Measurements from ENCODE around the gene IFNA5. TPM values are rescaled to one million over a fixed set of nuclear protein-coding genes. Genes with fewer than 3 reads are reported as not detected.
A peak's percentile ranks its signal among the peaks of the same experiment; 100 is the strongest.

IFNA5 gene
- total and polyA plus RNA-seq, 2 of the 13 experiments (the other 11 are each of a cell fraction or from before 2014, with no cell fraction given) = not detected

DNA sequence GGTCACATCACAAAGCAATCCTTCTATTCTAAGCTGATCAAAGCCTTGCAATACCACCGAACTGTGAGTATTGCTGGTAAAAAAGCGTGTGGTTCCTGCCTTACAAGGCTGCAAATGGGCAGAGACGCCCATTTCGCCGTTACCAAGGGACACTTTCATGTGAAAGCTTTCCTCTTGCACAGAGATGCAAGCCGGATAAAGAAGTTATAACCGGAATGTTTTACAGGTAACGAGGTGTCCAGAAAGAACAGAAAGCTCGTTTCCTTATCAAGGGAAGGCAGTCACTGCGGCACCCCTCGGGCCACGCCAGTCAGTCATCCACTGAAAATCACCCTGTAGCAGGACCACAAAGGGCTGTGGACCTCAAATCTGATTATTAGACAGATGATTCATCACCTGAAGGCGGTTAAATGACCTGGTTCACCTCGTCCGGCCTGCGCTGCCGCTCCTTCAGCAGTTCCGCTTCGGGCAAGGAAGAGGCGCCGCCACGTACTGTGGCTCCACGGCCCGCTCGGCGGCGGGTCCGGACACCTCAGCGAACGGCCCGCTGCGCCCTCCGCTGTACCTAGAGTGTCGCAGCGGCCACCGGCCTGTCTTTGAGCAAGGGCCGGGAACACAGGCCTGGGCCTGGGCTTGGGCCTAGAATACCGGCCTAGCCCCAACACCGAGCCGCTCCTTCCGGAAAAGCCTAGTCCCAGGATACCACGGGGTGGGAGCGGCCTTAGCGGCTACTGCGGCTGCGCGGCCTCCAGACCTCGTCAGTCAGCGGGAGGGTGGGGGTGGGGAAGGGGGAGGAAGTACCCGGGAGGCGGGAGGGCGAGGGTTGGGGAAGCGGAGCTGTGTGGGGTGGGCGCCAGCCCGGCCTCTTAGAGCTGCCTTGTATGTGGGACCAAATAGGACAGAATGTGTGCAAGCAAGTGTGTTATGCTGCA, 29.9 kb upstream of the IFNA5 start, which contains the start of gene KLHL9 (continued):
- TF ChIP-seq, protein P1, sequence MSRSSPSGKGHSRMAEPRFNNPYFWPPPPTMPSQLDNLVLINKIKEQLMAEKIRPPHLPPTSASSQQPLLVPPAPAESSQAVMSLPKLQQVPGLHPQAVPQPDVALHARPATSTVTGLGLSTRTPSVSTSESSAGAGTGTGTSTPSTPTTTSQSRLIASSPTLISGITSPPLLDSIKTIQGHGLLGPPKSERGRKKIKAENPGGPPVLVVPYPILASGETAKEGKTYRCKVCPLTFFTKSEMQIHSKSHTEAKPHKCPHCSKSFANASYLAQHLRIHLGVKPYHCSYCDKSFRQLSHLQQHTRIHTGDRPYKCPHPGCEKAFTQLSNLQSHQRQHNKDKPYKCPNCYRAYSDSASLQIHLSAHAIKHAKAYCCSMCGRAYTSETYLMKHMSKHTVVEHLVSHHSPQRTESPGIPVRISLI (CRISPR knock-in tag; IDR thresholded peaks at IDR 0.05; ENCODE audit: borderline replicate concordance) = no peak
- TF ChIP-seq SMAD3 (CRISPR knock-in tag; IDR thresholded peaks at IDR 0.05) (0 out of 2 replicates have a peak, but pooled peaks have one; percentile 17), SIN3A (IDR thresholded peaks at IDR 0.05; ENCODE audit: borderline replicate concordance, low read depth, low read length) (no peak; the same call in 1 of the 2 replicates), BRCA1 (CRISPR knock-in tag; IDR thresholded peaks at IDR 0.05) (0 out of 2 replicates have a peak, but pooled peaks have one; percentile 82), ZNF496 (CRISPR knock-in tag; IDR thresholded peaks at IDR 0.05; ENCODE audit: insufficient replicate concordance) (no peak), FOXA1 (IDR thresholded peaks at IDR 0.05) (no peak), FOXA1 (CRISPR knock-in tag; IDR thresholded peaks at IDR 0.05) (no peak), HNRNPUL1 (IDR thresholded peaks at IDR 0.05; ENCODE audit: low read depth, low read length) (no peak), ZNF761 (CRISPR knock-in tag; conservative IDR thresholded peaks at IDR 0.05) (no peak), RBAK (CRISPR knock-in tag; IDR thresholded peaks at IDR 0.05) (no peak), ZNF543 (CRISPR knock-in tag; IDR thresholded peaks at IDR 0.05) (no peak), ZNF230 (CRISPR knock-in tag; IDR thresholded peaks at IDR 0.05) (peak; percentile 85; the same call in 1 of the 2 replicates), ZNF547 (CRISPR knock-in tag; IDR thresholded peaks at IDR 0.05) (peak; percentile 91), HMGA1 (CRISPR knock-in tag; conservative IDR thresholded peaks at IDR 0.05) (no peak), DPF2 (CRISPR knock-in tag; IDR thresholded peaks at IDR 0.05; ENCODE audit: borderline replicate concordance, low read depth) (no peak), CREB1 (IDR thresholded peaks at IDR 0.05) (no peak), CREB1 (CRISPR knock-in tag; IDR thresholded peaks at IDR 0.05) (0 out of 2 replicates have a peak, but pooled peaks have one; percentile 24), ZNF331 (CRISPR knock-in tag; IDR thresholded peaks at IDR 0.05) (0 out of 2 replicates have a peak, but pooled peaks have one; percentile 52), PAX8 (CRISPR knock-in tag; IDR thresholded peaks at IDR 0.05; ENCODE audit: borderline replicate concordance) (no peak; the same call in 1 of the 2 replicates), ZNF652 (CRISPR knock-in tag; IDR thresholded peaks at IDR 0.05; ENCODE audit: borderline replicate concordance, low read depth) (no peak), NONO (IDR thresholded peaks at IDR 0.05) (no peak), NONO (CRISPR knock-in tag; conservative IDR thresholded peaks at IDR 0.05) (peak; percentile 56; the same call in 1 of the 2 replicates), ZBTB21 (CRISPR knock-in tag; IDR thresholded peaks at IDR 0.05) (no peak)
- TF ChIP-seq, protein P2, sequence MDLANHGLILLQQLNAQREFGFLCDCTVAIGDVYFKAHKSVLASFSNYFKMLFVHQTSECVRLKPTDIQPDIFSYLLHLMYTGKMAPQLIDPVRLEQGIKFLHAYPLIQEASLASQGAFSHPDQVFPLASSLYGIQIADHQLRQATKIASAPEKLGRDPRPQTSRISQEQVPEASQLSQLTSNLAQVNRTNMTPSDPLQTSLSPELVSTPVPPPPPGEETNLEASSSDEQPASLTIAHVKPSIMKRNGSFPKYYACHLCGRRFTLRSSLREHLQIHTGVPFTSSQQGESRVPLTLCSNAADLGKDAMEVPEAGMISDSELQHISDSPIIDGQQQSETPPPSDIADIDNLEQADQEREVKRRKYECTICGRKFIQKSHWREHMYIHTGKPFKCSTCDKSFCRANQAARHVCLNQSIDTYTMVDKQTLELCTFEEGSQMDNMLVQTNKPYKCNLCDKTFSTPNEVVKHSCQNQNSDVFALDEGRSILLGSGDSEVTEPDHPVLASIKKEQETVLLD (CRISPR knock-in tag; IDR thresholded peaks at IDR 0.05; ENCODE audit: low read depth) = no peak
- TF ChIP-seq, protein P3, sequence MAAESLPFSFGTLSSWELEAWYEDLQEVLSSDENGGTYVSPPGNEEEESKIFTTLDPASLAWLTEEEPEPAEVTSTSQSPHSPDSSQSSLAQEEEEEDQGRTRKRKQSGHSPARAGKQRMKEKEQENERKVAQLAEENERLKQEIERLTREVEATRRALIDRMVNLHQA (CRISPR knock-in tag; IDR thresholded peaks at IDR 0.05) = no peak

All from HepG2 (cell line).